ENCODE measurements around the gene CYCS. TPM values are rescaled to one million over a fixed set of nuclear protein-coding genes. Genes with fewer than 3 reads are reported as not detected.
"Not testable (repeated sequence)": the region's sequence is repeated elsewhere in the genome, so short reads cannot be mapped to it uniquely, and the experiment has no call there.

Gene CYCS
- total RNA-seq, 1 experiment from 2014 or later = 67.8 TPM

GRCh38 chr7:25126751-25127150 lies 1.7 kb upstream of the CYCS start:
- no peaks in the 10 kb centered on the region for H3K27me3 ChIP-seq
- H3K36me3 ChIP-seq = peaks cover 24% of the 10 kb centered on the region
- no peak for DNase-seq
- H3K4me3 ChIP-seq = no peak overlapping the region
- no peaks in the 10 kb centered on the region for H3K9me3 ChIP-seq

GRCh38 chr7:25124465-25125136 lies 459 bp downstream of the CYCS start:
- H3K4me3 ChIP-seq = peak overlapping the region; percentile 91
- DNase-seq = no peak
- H3K9me3 ChIP-seq = no peaks in the 10 kb centered on the region
- no peaks in the 10 kb centered on the region for H3K27me3 ChIP-seq
- peaks cover 43% of the 10 kb centered on the region for H3K36me3 ChIP-seq

- no peaks in the 10 kb centered on the region for H3K9me3 ChIP-seq
- no peak overlapping the region for H3K4me3 ChIP-seq
- H3K36me3 ChIP-seq = peaks cover 49% of the 10 kb centered on the region
- H3K27me3 ChIP-seq = no peaks in the 10 kb centered on the region
- no peak for DNase-seq
Observed at GRCh38 chr7:25122373-25122772, 2.7 kb downstream of the CYCS start.

GRCh38 chr7:25121599-25121998 lies 3.5 kb downstream of the CYCS start:
- Histone ChIP-seq H3K4me3 (no peak overlapping the region), H3K36me3 (peaks cover 49% of the 10 kb centered on the region), H3K9me3 (no peaks in the 10 kb centered on the region), H3K27me3 (no peaks in the 10 kb centered on the region)
- no peak for DNase-seq

GRCh38 chr7:25119102-25119501 lies 6.0 kb downstream of the CYCS start:
- Histone ChIP-seq H3K9me3 (no peaks in the 10 kb centered on the region), H3K36me3 (peaks cover 47% of the 10 kb centered on the region), H3K27me3 (no peaks in the 10 kb centered on the region), H3K4me3 (no peak overlapping the region)
- DNase-seq = no peak

- Histone ChIP-seq H3K36me3 (peaks cover 40% of the 10 kb centered on the region), H3K4me3 (no peak overlapping the region), H3K9me3 (no peaks in the 10 kb centered on the region), H3K27me3 (no peaks in the 10 kb centered on the region)
- no peak for DNase-seq
Observed at GRCh38 chr7:25118048-25118753, 6.9 kb downstream of the CYCS start.

- Histone ChIP-seq H3K4me3 (no peak overlapping the region), H3K9me3 (no peaks in the 10 kb centered on the region), H3K27me3 (no peaks in the 10 kb centered on the region), H3K36me3 (peaks cover 34% of the 10 kb centered on the region)
- DNase-seq = no peak
Observed at GRCh38 chr7:25117226-25118047, 7.6 kb downstream of the CYCS start.

- Histone ChIP-seq H3K36me3 (peaks cover 29% of the 10 kb centered on the region), H3K4me3 (no peak overlapping the region), H3K9me3 (no peaks in the 10 kb centered on the region), H3K27me3 (no peaks in the 10 kb centered on the region)
- no peak for DNase-seq
Observed at GRCh38 chr7:25116621-25117020, 8.4 kb downstream of the CYCS start.

GRCh38 chr7:25110514-25110913 lies 14.5 kb downstream of the CYCS start:
- H3K4me3 ChIP-seq, DNase-seq, H3K36me3 ChIP-seq, H3K9me3 ChIP-seq, H3K27me3 ChIP-seq: not testable (repeated sequence)

GRCh38 chr7:25109276-25109675 lies 15.8 kb downstream of the CYCS start:
- Histone ChIP-seq H3K9me3 (no peaks in the 10 kb centered on the region), H3K4me3 (no peak overlapping the region), H3K27me3 (no peaks in the 10 kb centered on the region), H3K36me3 (peaks cover 5% of the 10 kb centered on the region; the same call in 1 of the 2 replicates)
- no peak for DNase-seq

GRCh38 chr7:25105911-25106310 lies 19.1 kb downstream of the CYCS start:
- DNase-seq = no peak
- Histone ChIP-seq H3K9me3 (no peaks in the 10 kb centered on the region), H3K27me3 (no peaks in the 10 kb centered on the region), H3K36me3 (no peaks in the 10 kb centered on the region), H3K4me3 (no peak overlapping the region)

- H3K36me3 ChIP-seq = no peaks in the 10 kb centered on the region
- DNase-seq = no peak
- no peaks in the 10 kb centered on the region for H3K9me3 ChIP-seq
- H3K4me3 ChIP-seq = no peak overlapping the region
- H3K27me3 ChIP-seq = no peaks in the 10 kb centered on the region
Observed at GRCh38 chr7:25103773-25104172, 21.3 kb downstream of the CYCS start.

- Histone ChIP-seq H3K4me3 (no peak overlapping the region), H3K36me3 (no peaks in the 10 kb centered on the region), H3K27me3 (no peaks in the 10 kb centered on the region), H3K9me3 (no peaks in the 10 kb centered on the region)
- no peak for DNase-seq
Observed at GRCh38 chr7:25101817-25102216, 23.2 kb downstream of the CYCS start.

GRCh38 chr7:25098096-25099046 lies 26.7 kb downstream of the CYCS start:
- no peaks in the 10 kb centered on the region for H3K36me3 ChIP-seq
- no peaks in the 10 kb centered on the region for H3K9me3 ChIP-seq
- no peaks in the 10 kb centered on the region for H3K27me3 ChIP-seq
- peak; percentile 53 for DNase-seq
- no peak overlapping the region for H3K4me3 ChIP-seq

- Histone ChIP-seq H3K36me3 (no peaks in the 10 kb centered on the region), H3K4me3 (no peak overlapping the region), H3K9me3 (no peaks in the 10 kb centered on the region), H3K27me3 (no peaks in the 10 kb centered on the region)
- peak; percentile 44 for DNase-seq
Observed at GRCh38 chr7:25095516-25096345, 29.3 kb downstream of the CYCS start.
